Effector memory CD4-positive, alpha-beta T cell (primary cell): Measurements from ENCODE around the gene SHROOM2.

ENCODE experiments used
- DNase-seq, 3 donors: peaks; one replicate each; pipeline ENCODE4 v3.0.0-alpha.2; 2020
- H3K27ac ChIP-seq: 2 replicates; pipeline ENCODE4 v1.7.0; 2013; ENCODE audit warnings: mild to moderate bottlenecking, low read length, moderate library complexity; ENCODE audit not compliant: insufficient read depth, poor library complexity, severe bottlenecking
- H3K27me3 ChIP-seq: replicated peaks from 2 replicates; pipeline ENCODE4 v1.7.0; 2013; ENCODE audit warnings: mild to moderate bottlenecking, low read length; ENCODE audit not compliant: insufficient read depth, control insufficient read depth, poor library complexity, severe bottlenecking
- H3K36me3 ChIP-seq: 2 replicates; pipeline ENCODE4 v1.7.0; 2013; ENCODE audit warnings: mild to moderate bottlenecking, low read length, moderate library complexity; ENCODE audit not compliant: control insufficient read depth, insufficient read depth
- H3K4me1 ChIP-seq: 2 replicates; pipeline ENCODE4 v1.7.0; 2013; ENCODE audit warnings: low read length, mild to moderate bottlenecking; ENCODE audit not compliant: control insufficient read depth, insufficient read depth, poor library complexity, severe bottlenecking
- H3K4me3 ChIP-seq: 2 replicates; pipeline ENCODE4 v1.7.0; 2013; ENCODE audit warnings: low read length, low read depth, mild to moderate bottlenecking; ENCODE audit not compliant: insufficient read depth, poor library complexity, severe bottlenecking
- H3K9me3 ChIP-seq: 2 replicates; pipeline ENCODE4 v1.7.0; 2013; ENCODE audit warnings: mild to moderate bottlenecking, low read length, moderate library complexity; ENCODE audit not compliant: control insufficient read depth

SHROOM2 gene

GRCh38 chrX:9861711-9862110 is 75.5 kb downstream of the SHROOM2 start:
- no peaks in the 10 kb centered on the region for H3K9me3 ChIP-seq
- H3K27ac ChIP-seq: no peak overlapping the region
- no peaks in the 10 kb centered on the region for H3K27me3 ChIP-seq
- H3K4me1 ChIP-seq: no peaks in the 10 kb centered on the region
- no peak for DNase-seq
- H3K36me3 ChIP-seq: no peaks in the 10 kb centered on the region
- no peak overlapping the region for H3K4me3 ChIP-seq

GRCh38 chrX:9862525-9862924 is 76.3 kb downstream of the SHROOM2 start:
- Histone ChIP-seq H3K36me3 (no peaks in the 10 kb centered on the region), H3K9me3 (no peaks in the 10 kb centered on the region), H3K4me1 (no peaks in the 10 kb centered on the region), H3K4me3 (no peak overlapping the region), H3K27ac (no peak overlapping the region), H3K27me3 (no peaks in the 10 kb centered on the region)
- DNase-seq: no peak

GRCh38 chrX:9862953-9863352 is 76.7 kb downstream of the SHROOM2 start:
- H3K9me3 ChIP-seq: no peaks in the 10 kb centered on the region
- no peaks in the 10 kb centered on the region for H3K4me1 ChIP-seq
- no peak overlapping the region for H3K4me3 ChIP-seq
- no peak overlapping the region for H3K27ac ChIP-seq
- DNase-seq: no peak
- no peaks in the 10 kb centered on the region for H3K27me3 ChIP-seq
- H3K36me3 ChIP-seq: no peaks in the 10 kb centered on the region

- H3K27ac ChIP-seq: no peak overlapping the region
- no peaks in the 10 kb centered on the region for H3K9me3 ChIP-seq
- DNase-seq: no peak
- H3K4me1 ChIP-seq: no peaks in the 10 kb centered on the region
- H3K4me3 ChIP-seq: no peak overlapping the region
- H3K27me3 ChIP-seq: no peaks in the 10 kb centered on the region
- H3K36me3 ChIP-seq: no peaks in the 10 kb centered on the region
These were observed 77.8 kb downstream of the SHROOM2 start for GRCh38 chrX:9864011-9864410.

GRCh38 chrX:9865804-9866472 is 79.7 kb downstream of the SHROOM2 start:
- no peaks in the 10 kb centered on the region for H3K9me3 ChIP-seq
- H3K27ac ChIP-seq: no peak overlapping the region
- no peaks in the 10 kb centered on the region for H3K27me3 ChIP-seq
- no peaks in the 10 kb centered on the region for H3K4me1 ChIP-seq
- no peak for DNase-seq
- no peaks in the 10 kb centered on the region for H3K36me3 ChIP-seq
- no peak overlapping the region for H3K4me3 ChIP-seq

GRCh38 chrX:9866633-9867032 is 80.4 kb downstream of the SHROOM2 start:
- Histone ChIP-seq H3K27ac (no peak overlapping the region), H3K9me3 (no peaks in the 10 kb centered on the region), H3K36me3 (no peaks in the 10 kb centered on the region), H3K27me3 (no peaks in the 10 kb centered on the region), H3K4me1 (no peaks in the 10 kb centered on the region), H3K4me3 (no peak overlapping the region)
- no peak for DNase-seq

GRCh38 chrX:9867226-9867625 is 81.0 kb downstream of the SHROOM2 start:
- Histone ChIP-seq H3K9me3 (no peaks in the 10 kb centered on the region), H3K36me3 (no peaks in the 10 kb centered on the region), H3K4me3 (no peak overlapping the region), H3K4me1 (no peaks in the 10 kb centered on the region), H3K27me3 (no peaks in the 10 kb centered on the region), H3K27ac (no peak overlapping the region)
- DNase-seq: no peak

- Histone ChIP-seq H3K4me3 (no peak overlapping the region), H3K9me3 (no peaks in the 10 kb centered on the region), H3K36me3 (no peaks in the 10 kb centered on the region), H3K4me1 (no peaks in the 10 kb centered on the region), H3K27ac (no peak overlapping the region), H3K27me3 (no peaks in the 10 kb centered on the region)
- no peak for DNase-seq
These were observed 81.5 kb downstream of the SHROOM2 start for GRCh38 chrX:9867753-9868152.

GRCh38 chrX:9871701-9872268 is 85.6 kb downstream of the SHROOM2 start:
- no peak for DNase-seq
- H3K36me3 ChIP-seq: no peaks in the 10 kb centered on the region

GRCh38 chrX:9873360-9873759 is 87.1 kb downstream of the SHROOM2 start:
- H3K9me3 ChIP-seq: no peaks in the 10 kb centered on the region
- DNase-seq: no peak
- H3K4me1 ChIP-seq: no peaks in the 10 kb centered on the region
- no peak overlapping the region for H3K4me3 ChIP-seq
- H3K27ac ChIP-seq: no peak overlapping the region
- no peaks in the 10 kb centered on the region for H3K36me3 ChIP-seq
- H3K27me3 ChIP-seq: no peaks in the 10 kb centered on the region

More at GRCh38 chrX:9871701-9872268, 85.6 kb downstream of the SHROOM2 start:
- H3K9me3 ChIP-seq: no peaks in the 10 kb centered on the region
- H3K4me3 ChIP-seq: no peak overlapping the region
- H3K4me1 ChIP-seq: no peaks in the 10 kb centered on the region
- H3K27ac ChIP-seq: no peak overlapping the region
- H3K27me3 ChIP-seq: no peaks in the 10 kb centered on the region
